ENCODE results near the gene CAMTA1.

CAMTA1 gene

GRCh38 chr1:6922096-6922931 lies 137.1 kb downstream of the CAMTA1 start:
- H3K4me3 ChIP-seq (ENCODE audit: low read length) = no peak overlapping the region
- peak; percentile 31 for DNase-seq (ENCODE audit: low read depth)
- no peak for TF ChIP-seq CTCF (IDR thresholded peaks at IDR 0.05; ENCODE audit: insufficient read depth, low read depth, low read length, missing control alignments)

GRCh38 chr1:6923012-6923411 lies 137.8 kb downstream of the CAMTA1 start:
- H3K4me3 ChIP-seq (ENCODE audit: low read length) = no peak overlapping the region
- no peak for TF ChIP-seq CTCF (IDR thresholded peaks at IDR 0.05; ENCODE audit: insufficient read depth, low read depth, low read length, missing control alignments)
- no peak for DNase-seq (ENCODE audit: low read depth)

GRCh38 chr1:6923416-6923815 lies 138.2 kb downstream of the CAMTA1 start:
- no peak overlapping the region for H3K4me3 ChIP-seq (ENCODE audit: low read length)
- DNase-seq (ENCODE audit: low read depth) = no peak
- TF ChIP-seq CTCF (IDR thresholded peaks at IDR 0.05; ENCODE audit: insufficient read depth, low read depth, low read length, missing control alignments) = no peak

- TF ChIP-seq CTCF (IDR thresholded peaks at IDR 0.05; ENCODE audit: insufficient read depth, low read depth, low read length, missing control alignments) = no peak
- H3K4me3 ChIP-seq (ENCODE audit: low read length) = no peak overlapping the region
- DNase-seq (ENCODE audit: low read depth) = no peak
These were observed 139.0 kb downstream of the CAMTA1 start for GRCh38 chr1:6923955-6924881.

GRCh38 chr1:6924891-6925290 lies 139.6 kb downstream of the CAMTA1 start:
- DNase-seq (ENCODE audit: low read depth) = no peak
- no peak overlapping the region for H3K4me3 ChIP-seq (ENCODE audit: low read length)
- no peak for TF ChIP-seq CTCF (IDR thresholded peaks at IDR 0.05; ENCODE audit: insufficient read depth, low read depth, low read length, missing control alignments)

- no peak overlapping the region for H3K4me3 ChIP-seq (ENCODE audit: low read length)
- DNase-seq (ENCODE audit: low read depth) = no peak
- no peak for TF ChIP-seq CTCF (IDR thresholded peaks at IDR 0.05; ENCODE audit: insufficient read depth, low read depth, low read length, missing control alignments)
These were observed 142.4 kb downstream of the CAMTA1 start for GRCh38 chr1:6927626-6928025.

Measured in epithelial cell of esophagus (primary cell).